B cell (primary cell): Measurements from ENCODE around the gene PTGS2.

ENCODE experiments used
- CTCF ChIP-seq: fragments of 200-600 bp; IDR thresholded peaks from one replicate; pipeline ENCODE4 v1.8.0; 2022; ENCODE audit warnings: antibody characterized with exemption, mild to moderate bottlenecking
- EZH2 ChIP-seq: IDR thresholded peaks from 2 replicates; pipeline ENCODE4 v1.6.1; 2012; ENCODE audit warnings: borderline replicate concordance, low read depth, mild to moderate bottlenecking, moderate library complexity, low read length; ENCODE audit not compliant: insufficient read depth, poor library complexity, severe bottlenecking

DNA sequence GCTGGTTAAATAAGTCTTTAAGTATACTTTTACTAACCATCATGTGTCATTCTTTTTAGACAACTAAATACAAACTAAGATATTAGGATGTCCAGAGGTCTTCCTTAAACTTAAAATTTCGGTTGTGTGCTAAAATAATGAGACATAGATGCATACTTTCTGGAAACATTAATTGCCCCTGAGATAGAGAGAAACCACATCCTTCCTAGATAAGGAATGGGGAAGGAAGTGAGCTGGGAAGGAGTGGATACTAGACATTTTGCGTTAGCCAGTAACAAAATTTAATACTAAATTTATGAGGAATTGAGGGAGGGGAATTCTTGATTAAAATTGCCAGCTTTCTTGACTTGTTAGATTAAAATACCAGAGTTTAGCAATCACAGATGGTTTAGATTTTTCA, 37.1 kb upstream of the PTGS2 start:
- TF ChIP-seq CTCF (no peak), EZH2 (no peak)
